Measurements from ENCODE around the gene EID2B.

EID2B gene

GRCh38 chr19:39498798-39499642 lies 33.6 kb downstream of the EID2B start, which contains the start of gene DLL3:
TSS of gene DLL3 (plus strand) at chr19:39498947. CDS start at chr19:39498975, 28 bp downstream.
- no peak for DNase-seq (ENCODE audit: low read depth)

GRCh38 chr19:39497996-39498797 lies 34.5 kb downstream of the EID2B start:
- DNase-seq (ENCODE audit: low read depth) = peak; percentile 47

GRCh38 chr19:39497701-39497995 lies 35.0 kb downstream of the EID2B start:
- no peak for DNase-seq (ENCODE audit: low read depth)

GRCh38 chr19:39496063-39496462 lies 36.6 kb downstream of the EID2B start:
- DNase-seq (ENCODE audit: low read depth) = no peak

- no peak for DNase-seq (ENCODE audit: low read depth)
These were observed 38.0 kb downstream of the EID2B start for GRCh38 chr19:39494661-39495060.

- DNase-seq (ENCODE audit: low read depth) = no peak
These were observed 39.9 kb downstream of the EID2B start for GRCh38 chr19:39492788-39493187.

GRCh38 chr19:39492225-39492624 lies 40.4 kb downstream of the EID2B start:
- no peak for DNase-seq (ENCODE audit: low read depth)

- no peak for DNase-seq (ENCODE audit: low read depth)
These were observed 42.9 kb downstream of the EID2B start for GRCh38 chr19:39489756-39490155.

- DNase-seq (ENCODE audit: low read depth) = no peak
These were observed 49.5 kb downstream of the EID2B start for GRCh38 chr19:39483141-39483540.

- DNase-seq (ENCODE audit: low read depth) = no peak
These were observed 51.0 kb downstream of the EID2B start for GRCh38 chr19:39481676-39482075.

- peak; percentile 10 for DNase-seq (ENCODE audit: low read depth)
These were observed 51.5 kb downstream of the EID2B start for GRCh38 chr19:39481229-39481545.
